ENCODE results near the gene IMPA2. TPM values are rescaled to one million over a fixed set of nuclear protein-coding genes. Genes with fewer than 3 reads are reported as not detected.

Gene IMPA2
- total RNA-seq, 1 experiment from 2014 or later: 79.9 TPM

DNA sequence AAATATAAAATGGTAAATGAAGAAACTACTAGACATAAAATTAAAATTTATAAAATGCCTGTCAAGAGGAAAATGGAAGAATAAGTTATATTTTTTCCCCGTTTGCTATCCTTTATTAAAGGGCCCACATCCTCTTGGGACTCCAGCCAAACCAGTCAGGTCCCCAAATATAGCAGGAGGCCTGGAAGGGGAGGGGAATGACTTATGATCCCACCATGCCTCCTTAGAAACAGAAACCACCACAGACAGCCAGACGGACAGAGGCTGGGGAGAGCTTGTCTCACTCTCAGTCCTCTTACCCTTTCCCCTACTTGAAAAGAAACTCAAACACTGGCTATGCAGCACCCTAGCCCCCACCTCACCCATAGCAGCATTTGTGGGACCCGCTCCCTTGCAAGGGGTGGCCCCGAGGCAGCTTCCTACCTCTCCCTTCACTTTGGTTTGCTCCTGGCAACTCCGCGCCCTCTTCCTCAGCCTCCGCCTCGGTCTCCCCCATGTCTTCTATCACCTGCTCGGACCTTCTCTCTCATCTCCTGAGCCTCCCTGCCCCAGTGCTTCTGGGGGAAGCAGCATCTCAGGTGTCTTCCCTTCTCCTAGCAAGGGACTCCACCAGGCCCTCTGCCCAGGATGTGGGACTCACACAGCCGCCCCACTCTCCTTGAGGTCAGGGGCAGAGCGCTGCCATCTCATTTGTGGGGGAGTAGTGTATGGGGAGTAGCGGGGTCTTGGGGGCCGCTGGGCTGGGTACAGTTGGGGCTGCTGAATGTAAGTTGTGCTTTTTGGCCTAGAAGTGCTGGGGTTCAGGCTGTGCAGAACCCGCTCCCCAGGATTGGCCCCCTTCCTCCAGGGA lies 75.0 kb downstream of the IMPA2 start:
- Mint-ChIP-seq H3K36me3 (ENCODE audit: insufficient read depth, unreplicated experiment) (peaks cover 4% of the 10 kb centered on the region), H3K27ac (ENCODE audit: unreplicated experiment) (no peak overlapping the region), H3K4me3 (ENCODE audit: unreplicated experiment) (no peak overlapping the region), H3K9me3 (ENCODE audit: unreplicated experiment) (no peaks in the 10 kb centered on the region), H3K4me1 (ENCODE audit: low read depth, unreplicated experiment) (no peaks in the 10 kb centered on the region), H3K27me3 (ENCODE audit: insufficient read depth, unreplicated experiment) (peaks cover 9% of the 10 kb centered on the region)
- no TSS peak for BruUV-seq (replicated peaks)
- H3K4me1 ChIP-seq: no peaks in the 10 kb centered on the region
- intact Hi-C loops (cut with micrococcal nuclease; ENCODE audit: unreplicated experiment): no loop called here
- H3K27me3 ChIP-seq (replicated peaks; ENCODE audit: control insufficient read depth, insufficient read depth, low read length): no peaks in the 10 kb centered on the region
- no peaks in the 10 kb centered on the region for H3K36me3 ChIP-seq (ENCODE audit: control insufficient read depth, insufficient read depth, low read length)
- CTCF ChIA-PET: no interaction called here
- no peaks in the 10 kb centered on the region for H3K9me3 ChIP-seq
- DNase-seq: no peak
- TF ChIP-seq CTCF (IDR thresholded peaks at IDR 0.05; ENCODE audit: insufficient read depth in 1 of 2, low read depth in 1 of 2, low read length in 1 of 2, severe bottlenecking in 1 of 2, unreplicated experiment in 1 of 2): no peak
- H3K4me3 ChIP-seq (ENCODE audit: low read depth, low read length): no peak overlapping the region
- POLR2A ChIA-PET: no interaction called here

- ChIA-PET POLR2A (no interaction called here), CTCF (interaction anchor here (1.0 kb wide), 1 partner anchor 19 kb away, joined by 3 read pairs; no protein-coding TSS in a partner anchor)
- no TSS peak for BruUV-seq (replicated peaks)
- Mint-ChIP-seq H3K9me3 (ENCODE audit: unreplicated experiment) (no peaks in the 10 kb centered on the region), H3K27ac (ENCODE audit: unreplicated experiment) (no peak overlapping the region), H3K36me3 (ENCODE audit: insufficient read depth, unreplicated experiment) (peaks cover 4% of the 10 kb centered on the region), H3K27me3 (ENCODE audit: insufficient read depth, unreplicated experiment) (peaks cover 8% of the 10 kb centered on the region), H3K4me3 (ENCODE audit: unreplicated experiment) (no peak overlapping the region), H3K4me1 (ENCODE audit: low read depth, unreplicated experiment) (no peaks in the 10 kb centered on the region)
- Histone ChIP-seq H3K9me3 (no peaks in the 10 kb centered on the region), H3K4me1 (no peaks in the 10 kb centered on the region), H3K36me3 (ENCODE audit: control insufficient read depth, insufficient read depth, low read length) (no peaks in the 10 kb centered on the region), H3K27me3 (replicated peaks; ENCODE audit: control insufficient read depth, insufficient read depth, low read length) (no peaks in the 10 kb centered on the region), H3K4me3 (ENCODE audit: low read depth, low read length) (no peak overlapping the region)
- intact Hi-C loops (cut with micrococcal nuclease; ENCODE audit: unreplicated experiment): no loop called here
- DNase-seq: no peak
- no peak for TF ChIP-seq CTCF (IDR thresholded peaks at IDR 0.05; ENCODE audit: insufficient read depth in 1 of 2, low read depth in 1 of 2, low read length in 1 of 2, severe bottlenecking in 1 of 2, unreplicated experiment in 1 of 2)
Measured at GRCh38 chr18:12056884-12057402, 75.6 kb downstream of the IMPA2 start.

DNA sequence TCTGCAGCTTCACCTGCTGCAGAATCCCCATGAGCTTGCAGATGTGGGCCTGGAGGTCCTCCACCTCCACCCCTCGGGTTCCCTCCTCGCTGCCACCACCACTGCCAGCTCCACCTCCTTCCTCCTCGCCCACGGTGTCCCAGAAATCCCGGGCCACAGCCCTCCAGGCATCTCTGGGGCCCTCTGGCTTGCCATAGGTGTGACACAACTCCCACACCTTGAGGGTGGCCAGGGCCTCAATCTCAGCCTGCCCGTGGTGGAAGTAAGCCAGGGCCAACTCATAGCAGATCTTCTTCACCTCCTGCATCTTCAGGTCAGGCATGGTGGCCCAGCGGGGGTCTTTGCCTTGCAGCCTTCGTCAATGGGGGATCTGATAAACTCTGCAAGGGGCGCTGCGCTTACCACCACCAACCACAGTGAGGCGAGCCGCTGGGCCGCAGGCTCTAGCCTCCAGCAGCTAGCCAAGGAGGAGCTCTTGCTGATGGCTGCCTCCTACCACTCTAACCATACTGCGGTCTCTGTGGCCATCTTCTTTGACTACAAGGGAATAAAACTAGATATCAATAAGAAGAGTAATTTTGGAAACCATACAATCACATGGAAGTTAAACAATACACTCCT lies 76.2 kb downstream of the IMPA2 start:
- intact Hi-C loops (cut with micrococcal nuclease; ENCODE audit: unreplicated experiment): no loop called here
- TF ChIP-seq CTCF (IDR thresholded peaks at IDR 0.05; ENCODE audit: insufficient read depth in 1 of 2, low read depth in 1 of 2, low read length in 1 of 2, severe bottlenecking in 1 of 2, unreplicated experiment in 1 of 2): peak in 1 of 2 experiments; percentile 15
- ChIA-PET POLR2A (no interaction called here), CTCF (interaction anchor here (1.0 kb wide), 1 partner anchor 19 kb away, joined by 3 read pairs; no protein-coding TSS in a partner anchor)
- BruUV-seq (replicated peaks): no TSS peak
- Mint-ChIP-seq H3K27me3 (ENCODE audit: insufficient read depth, unreplicated experiment) (peaks cover 6% of the 10 kb centered on the region), H3K36me3 (ENCODE audit: insufficient read depth, unreplicated experiment) (peaks cover 4% of the 10 kb centered on the region), H3K9me3 (ENCODE audit: unreplicated experiment) (no peaks in the 10 kb centered on the region), H3K4me1 (ENCODE audit: low read depth, unreplicated experiment) (no peaks in the 10 kb centered on the region), H3K4me3 (ENCODE audit: unreplicated experiment) (no peak overlapping the region), H3K27ac (ENCODE audit: unreplicated experiment) (no peak overlapping the region)
- no peaks in the 10 kb centered on the region for H3K27me3 ChIP-seq (replicated peaks; ENCODE audit: control insufficient read depth, insufficient read depth, low read length)
- H3K4me3 ChIP-seq (ENCODE audit: low read depth, low read length): no peak overlapping the region
- H3K4me1 ChIP-seq: no peaks in the 10 kb centered on the region
- H3K36me3 ChIP-seq (ENCODE audit: control insufficient read depth, insufficient read depth, low read length): no peaks in the 10 kb centered on the region
- no peak for DNase-seq
- H3K9me3 ChIP-seq: no peaks in the 10 kb centered on the region

Measured in Caco-2 (cell line).